Umbilical cord (tissue), 2 donors: ENCODE data around the gene METTL15. TPM values are rescaled to one million over a fixed set of nuclear protein-coding genes. Genes with fewer than 3 reads are reported as not detected.
A peak's percentile ranks its signal among the peaks of the same experiment; 100 is the strongest.
"Not testable (repeated sequence)": the region's sequence is repeated elsewhere in the genome, so short reads cannot be mapped to it uniquely, and the experiment has no call there.

Experiments
- DNase-seq: peaks from one replicate; pipeline ENCODE4 v3.0.0-alpha.2; 2015; ENCODE audit warnings: low spot score
- total RNA-seq: library from RNA; depleted of rRNA; stranded (reverse); fragments of >200 nt; gene quantifications from one replicate; pipeline ENCODE4 v1.2.3, GENCODE V29; 2014; ENCODE audit warnings: low replicate concordance; ENCODE audit not compliant: insufficient read depth

The METTL15 gene
- total RNA-seq, 1 donor from 2014 or later: 41.9 TPM

GRCh38 chr11:28195449-28195848, 87.3 kb downstream of the METTL15 start:
- no peak for DNase-seq

GRCh38 chr11:28209906-28210305, 101.7 kb downstream of the METTL15 start:
- DNase-seq: no peak

- not testable (repeated sequence) for DNase-seq
Measured at GRCh38 chr11:28222063-28222462, 113.9 kb downstream of the METTL15 start.

GRCh38 chr11:28223577-28223976, 115.4 kb downstream of the METTL15 start:
- DNase-seq: no peak

GRCh38 chr11:28223994-28224393, 115.8 kb downstream of the METTL15 start:
- DNase-seq: no peak

- DNase-seq: no peak
Measured at GRCh38 chr11:28227460-28227859, 119.3 kb downstream of the METTL15 start.

GRCh38 chr11:28228196-28228895, 120.2 kb downstream of the METTL15 start:
- peak; percentile 2 for DNase-seq

- no peak for DNase-seq
Measured at GRCh38 chr11:28231475-28231874, 123.3 kb downstream of the METTL15 start.

- DNase-seq: no peak
Measured at GRCh38 chr11:28232649-28233048, 124.5 kb downstream of the METTL15 start.

- no peak for DNase-seq
Measured at GRCh38 chr11:28241760-28242159, 133.6 kb downstream of the METTL15 start.

- DNase-seq: no peak
Measured at GRCh38 chr11:28242596-28242995, 134.4 kb downstream of the METTL15 start.

GRCh38 chr11:28243061-28243460, 134.9 kb downstream of the METTL15 start:
- no peak for DNase-seq

GRCh38 chr11:28243581-28243980, 135.4 kb downstream of the METTL15 start:
- DNase-seq: no peak

- no peak for DNase-seq
Measured at GRCh38 chr11:28245131-28245530, 136.9 kb downstream of the METTL15 start.

GRCh38 chr11:28250192-28250591, 142.0 kb downstream of the METTL15 start:
- no peak for DNase-seq

- DNase-seq: no peak
Measured at GRCh38 chr11:28251257-28251656, 143.1 kb downstream of the METTL15 start.

- DNase-seq: no peak
Measured at GRCh38 chr11:28257761-28258160, 149.6 kb downstream of the METTL15 start.

GRCh38 chr11:28259177-28259843, 151.1 kb downstream of the METTL15 start:
- DNase-seq: no peak

- no peak for DNase-seq
Measured at GRCh38 chr11:28268925-28269324, 160.7 kb downstream of the METTL15 start.

GRCh38 chr11:28269586-28269985, 161.4 kb downstream of the METTL15 start:
- DNase-seq: no peak

GRCh38 chr11:28272247-28272646, 164.1 kb downstream of the METTL15 start:
- not testable (repeated sequence) for DNase-seq

GRCh38 chr11:28274216-28274615, 166.0 kb downstream of the METTL15 start:
- DNase-seq: no peak

GRCh38 chr11:28284196-28284595, 176.0 kb downstream of the METTL15 start:
- peak; percentile 4 for DNase-seq
